ENCODE results near the gene LRCH1.

GRCh38 chr13:46546084-46546768 lies 6.7 kb upstream of the LRCH1 start:
- TF ChIP-seq ESRRA (CRISPR knock-in tag; IDR thresholded peaks at IDR 0.05; ENCODE audit: borderline replicate concordance) (no peak), AR (CRISPR knock-in tag; IDR thresholded peaks at IDR 0.05) (no peak), ATF2 (CRISPR knock-in tag; IDR thresholded peaks at IDR 0.05; ENCODE audit: borderline replicate concordance, low read depth) (no peak), SP1 (CRISPR knock-in tag; conservative IDR thresholded peaks at IDR 0.05) (no peak), CTCF (IDR thresholded peaks at IDR 0.05) (no peak), FOXK1 (CRISPR knock-in tag; IDR thresholded peaks at IDR 0.05) (no peak), TCF7 (CRISPR knock-in tag; IDR thresholded peaks at IDR 0.05; ENCODE audit: low read depth) (no peak), NR3C1 (CRISPR knock-in tag; conservative IDR thresholded peaks at IDR 0.05; ENCODE audit: low read depth) (no peak), USF1 (CRISPR knock-in tag; IDR thresholded peaks at IDR 0.05) (no peak), JUN (CRISPR knock-in tag; IDR thresholded peaks at IDR 0.05) (no peak), USF2 (CRISPR knock-in tag; IDR thresholded peaks at IDR 0.05) (no peak), SMAD4 (CRISPR knock-in tag; IDR thresholded peaks at IDR 0.05) (no peak), ATF3 (CRISPR knock-in tag; conservative IDR thresholded peaks at IDR 0.05) (no peak), ZNF512 (CRISPR knock-in tag; IDR thresholded peaks at IDR 0.05; ENCODE audit: borderline replicate concordance) (no peak)
